ENCODE measurements around the gene COL21A1. TPM values are rescaled to one million over a fixed set of nuclear protein-coding genes. Genes with fewer than 3 reads are reported as not detected.
A peak's percentile ranks its signal among the peaks of the same experiment; 100 is the strongest.

Gene COL21A1
- total and polyA plus RNA-seq, 11 donors, result 21.7 to 110 (median 49.1) TPM

GRCh38 chr6:56151609-56152224 lies 95.7 kb downstream of the COL21A1 start:
- Histone ChIP-seq H3K9me3 (peaks cover 0 to 33% (median 7%) of the 10 kb centered on the region in 12 donors), H3K36me3 (peaks cover 0 to 4% (median 0%) of the 10 kb centered on the region in 9 donors), H3K4me3 (no peak overlapping the region), H3K4me1 (no peaks in the 10 kb centered on the region), H3K27me3 (no peaks in the 10 kb centered on the region), H3K27ac (no peak overlapping the region)
- peak in 2 of 5 donors; percentile 6 to 17 for DNase-seq
- intact Hi-C loops (cut with DNase I), result no loop called here
- ATAC-seq, result no peak
- TF ChIP-seq CTCF (IDR thresholded peaks at IDR 0.05) (no peak), POLR2A (IDR thresholded peaks at IDR 0.05) (no peak)
- 72 to 83% (median 77%) methylated on average over 3 of the region's 3 CpGs for WGBS, 4 donors

- Histone ChIP-seq H3K9me3 (peaks cover 0 to 21% (median 0%) of the 10 kb centered on the region in 12 donors), H3K27ac (no peak overlapping the region), H3K4me1 (peaks cover 0 to 9% (median 0%) of the 10 kb centered on the region in 12 donors), H3K36me3 (no peaks in the 10 kb centered on the region), H3K4me3 (no peak overlapping the region), H3K27me3 (no peaks in the 10 kb centered on the region)
- DNase-seq (no peak), ATAC-seq (no peak)
- 56 to 79% (median 74%) methylated on average over 2 of the region's 2 CpGs for WGBS, 4 donors
- no peak for TF ChIP-seq CTCF (IDR thresholded peaks at IDR 0.05)
- no peak for TF ChIP-seq POLR2A (IDR thresholded peaks at IDR 0.05)
- intact Hi-C loops (cut with DNase I), result no loop called here
These were observed 98.7 kb downstream of the COL21A1 start for GRCh38 chr6:56148488-56149186.

- no peaks in the 10 kb centered on the region for H3K27me3 ChIP-seq
- no peak for TF ChIP-seq CTCF (IDR thresholded peaks at IDR 0.05)
- TF ChIP-seq POLR2A (IDR thresholded peaks at IDR 0.05), result no peak
- peaks cover 0 to 12% (median 0%) of the 10 kb centered on the region in 12 donors for H3K9me3 ChIP-seq
- 70 to 92% (median 87%) methylated on average over 2 of the region's 2 CpGs for WGBS, 4 donors
- intact Hi-C loops (cut with DNase I), result no loop called here
- no peak overlapping the region for H3K4me3 ChIP-seq
- no peak overlapping the region for H3K27ac ChIP-seq
- H3K36me3 ChIP-seq, result no peaks in the 10 kb centered on the region
- H3K4me1 ChIP-seq, result peaks cover 0 to 9% (median 0%) of the 10 kb centered on the region in 12 donors
- DNase-seq (no peak), ATAC-seq (no peak)
These were observed 99.6 kb downstream of the COL21A1 start for GRCh38 chr6:56147766-56148165.

- Histone ChIP-seq H3K27me3 (no peaks in the 10 kb centered on the region), H3K4me1 (peaks cover 0 to 9% (median 0%) of the 10 kb centered on the region in 12 donors), H3K9me3 (no peaks in the 10 kb centered on the region), H3K4me3 (no peak overlapping the region), H3K27ac (no peak overlapping the region), H3K36me3 (peaks cover 0 to 4% (median 0%) of the 10 kb centered on the region in 9 donors)
- WGBS, 4 donors, result 62 to 82% (median 72%) methylated on average over 1 of the region's 1 CpG
- TF ChIP-seq POLR2A (IDR thresholded peaks at IDR 0.05), result no peak
- TF ChIP-seq CTCF (IDR thresholded peaks at IDR 0.05), result no peak
- DNase-seq (no peak), ATAC-seq (no peak)
- intact Hi-C loops (cut with DNase I), result no loop called here
These were observed 101.3 kb downstream of the COL21A1 start for GRCh38 chr6:56146086-56146485.
